K562 (cell line): ENCODE measurements around the gene ZNF581.

Experiments used
- CEBPZ ChIP-seq: fragments of 150-350 bp; IDR thresholded peaks from 2 replicates; pipeline ENCODE4 v1.6.1; 2014; ENCODE audit warnings: low read depth, mild to moderate bottlenecking, low read length, borderline replicate concordance
- CHCHD3 ChIP-seq: fragments of 250-450 bp; sonication (Bioruptor Pico); IDR thresholded peaks from 2 replicates; pipeline ENCODE4 v2.1.2; 2022; ENCODE audit warnings: mild to moderate bottlenecking
- RBM15 ChIP-seq: fragments of 200-400 bp; formaldehyde crosslinking; IDR thresholded peaks from 2 replicates; pipeline ENCODE4 v1.6.1; 2018; ENCODE audit warnings: mild to moderate bottlenecking, low read length, moderate library complexity; ENCODE audit not compliant: insufficient read depth
- ZNF24 ChIP-seq: fragments of 450-650 bp; IDR thresholded peaks from 2 replicates; pipeline ENCODE4 v1.6.1; 2016

- no peak for TF ChIP-seq CHCHD3 (CRISPR knock-in tag)
- TF ChIP-seq RBM15 = no peak
- no peak for TF ChIP-seq ZNF24
- no peak for TF ChIP-seq CEBPZ
These were observed 39.7 kb upstream of the ZNF581 start for GRCh38 chr19:55603581-55604292.
